Psoas muscle (tissue), 8 donors: ENCODE results near the gene TRAPPC2. TPM values are rescaled to one million over a fixed set of nuclear protein-coding genes. Genes with fewer than 3 reads are reported as not detected.

Source experiments
- ATAC-seq, 4 donors: fragments of 200-7000 bp; cut with Tn5 transposase; one replicate each; pipeline ENCODE4 v1.9.1; 2020; ENCODE audit warnings: moderate library complexity in 3 of 4, mild to moderate bottlenecking in 2 of 4
- DNase-seq, 2 donors: peaks; one replicate each; pipeline ENCODE4 v3.0.0-alpha.2; 2020
- H3K27ac ChIP-seq: fragments of 200-600 bp; one replicate; pipeline ENCODE4 v1.8.0; 2022
- H3K27me3 ChIP-seq, 3 donors: fragments of 200-600 bp in 1 of 3; one replicate each; pipeline versions ENCODE4 v1.6.1 to v1.8.0; 2013 to 2022; ENCODE audit warnings: low read length in 2 of 3, mild to moderate bottlenecking in 2 of 3, moderate library complexity in 1 of 3; ENCODE audit not compliant: insufficient read depth in 3 of 3
- H3K36me3 ChIP-seq, 2 donors: fragments of 200-600 bp in 1 of 2; one replicate each; pipeline versions ENCODE4 v1.6.1 to v1.8.0; 2013 to 2022; ENCODE audit warnings: low read depth in 1 of 2, mild to moderate bottlenecking in 1 of 2, moderate library complexity in 1 of 2; ENCODE audit not compliant: insufficient read depth in 1 of 2
- H3K4me1 ChIP-seq: fragments of 200-600 bp; one replicate; pipeline ENCODE4 v1.8.0; 2022
- H3K4me3 ChIP-seq: fragments of 200-600 bp; one replicate; pipeline ENCODE4 v1.8.0; 2022; ENCODE audit warnings: mild to moderate bottlenecking
- H3K9me3 ChIP-seq: fragments of 200-600 bp; one replicate; pipeline ENCODE4 v1.8.0; 2022
- WGBS, 3 donors: extraction: QIAGEN DNeasy Blood & Tissue Kit; methylation state at CpG; one replicate each; pipeline versions ENCODE4 v1.1.6 to v1.1.7; 2013; 5-methylcytosine and 5-hydroxymethylcytosine counted together
- intact Hi-C, 2 donors: fragments of 100-400 bp; cut with DNase I; formaldehyde crosslinking; loops; one replicate each; pipeline versions ENCODE4 v1.11.0 to v1.14.2; 2022
- polyA plus RNA-seq, 3 donors: library from polyadenylated mRNA; stranded (reverse); fragments of 200-250 nt; gene quantifications; one replicate each; pipeline ENCODE4 v1.2.3, GENCODE V29; 2013
- total RNA-seq, 4 donors: library from RNA; stranded (reverse); fragmentation: NEBNext Ultra II Directional in 2 of 4; extraction: Animal tissue kit (Norgen Biotek cat#: 25700) in 2 of 4; gene quantifications; one replicate each; pipeline versions ENCODE4 v1.2.1 to v1.2.4, GENCODE V29; 2021 to 2023
- TF ChIP-seq, protein P1 (sequence below): fragments of 200-600 bp; IDR thresholded peaks from one replicate; pipeline ENCODE4 v1.8.0; 2022; ENCODE audit warnings: antibody characterized with exemption
- donor health status: healthy with polysubstance abuse.
- donor health status: DM: no; HTN: no; CAD: no; lungs with moderate emphysema.
- donor health status: Bipolar disorder and iron deficiency.
- donor health status: healthy.
- donor health status: DM: yes; HTN: yes; CAD: no.
- donor health status: DM: no; HTN: no; CAD: no.
- donor health status: DM: no; HTN: no; CAD: no.
- donor health status: DM: yes; HTN: yes; CAD: no.

Gene TRAPPC2
- total and polyA plus RNA-seq, 7 donors: 2.1 to 6.3 (median 4.0) TPM

- no peak for DNase-seq
- TF ChIP-seq, protein P1, sequence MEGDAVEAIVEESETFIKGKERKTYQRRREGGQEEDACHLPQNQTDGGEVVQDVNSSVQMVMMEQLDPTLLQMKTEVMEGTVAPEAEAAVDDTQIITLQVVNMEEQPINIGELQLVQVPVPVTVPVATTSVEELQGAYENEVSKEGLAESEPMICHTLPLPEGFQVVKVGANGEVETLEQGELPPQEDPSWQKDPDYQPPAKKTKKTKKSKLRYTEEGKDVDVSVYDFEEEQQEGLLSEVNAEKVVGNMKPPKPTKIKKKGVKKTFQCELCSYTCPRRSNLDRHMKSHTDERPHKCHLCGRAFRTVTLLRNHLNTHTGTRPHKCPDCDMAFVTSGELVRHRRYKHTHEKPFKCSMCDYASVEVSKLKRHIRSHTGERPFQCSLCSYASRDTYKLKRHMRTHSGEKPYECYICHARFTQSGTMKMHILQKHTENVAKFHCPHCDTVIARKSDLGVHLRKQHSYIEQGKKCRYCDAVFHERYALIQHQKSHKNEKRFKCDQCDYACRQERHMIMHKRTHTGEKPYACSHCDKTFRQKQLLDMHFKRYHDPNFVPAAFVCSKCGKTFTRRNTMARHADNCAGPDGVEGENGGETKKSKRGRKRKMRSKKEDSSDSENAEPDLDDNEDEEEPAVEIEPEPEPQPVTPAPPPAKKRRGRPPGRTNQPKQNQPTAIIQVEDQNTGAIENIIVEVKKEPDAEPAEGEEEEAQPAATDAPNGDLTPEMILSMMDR: no peak
- no peak overlapping the region for H3K27ac ChIP-seq
- no peaks in the 10 kb centered on the region for H3K9me3 ChIP-seq
- H3K36me3 ChIP-seq: peaks cover 0 to 79% of the 10 kb centered on the region in 2 donors
- H3K4me3 ChIP-seq: no peak overlapping the region
- H3K27me3 ChIP-seq: no peaks in the 10 kb centered on the region
- no peaks in the 10 kb centered on the region for H3K4me1 ChIP-seq
- ATAC-seq: no peak
- intact Hi-C loops: no loop called here
- 83 to 91% (median 86%) methylated on average over 8 of the region's 8 CpGs for WGBS, 3 donors
These were observed 24.8 kb upstream of the TRAPPC2 start for GRCh38 chrX:13759152-13759718.

GRCh38 chrX:13756381-13756780, 22.0 kb upstream of the TRAPPC2 start:
- peaks cover 0 to 75% of the 10 kb centered on the region in 2 donors for H3K36me3 ChIP-seq
- H3K4me1 ChIP-seq: no peaks in the 10 kb centered on the region
- no peaks in the 10 kb centered on the region for H3K27me3 ChIP-seq
- intact Hi-C loops: no loop called here
- 91 to 97% (median 94%) methylated on average over 4 of the region's 4 CpGs for WGBS, 3 donors
- TF ChIP-seq, protein P1: no peak
- DNase-seq (no peak), ATAC-seq (no peak)
- H3K9me3 ChIP-seq: no peaks in the 10 kb centered on the region
- H3K4me3 ChIP-seq: no peak overlapping the region
- H3K27ac ChIP-seq: no peak overlapping the region

DNA sequence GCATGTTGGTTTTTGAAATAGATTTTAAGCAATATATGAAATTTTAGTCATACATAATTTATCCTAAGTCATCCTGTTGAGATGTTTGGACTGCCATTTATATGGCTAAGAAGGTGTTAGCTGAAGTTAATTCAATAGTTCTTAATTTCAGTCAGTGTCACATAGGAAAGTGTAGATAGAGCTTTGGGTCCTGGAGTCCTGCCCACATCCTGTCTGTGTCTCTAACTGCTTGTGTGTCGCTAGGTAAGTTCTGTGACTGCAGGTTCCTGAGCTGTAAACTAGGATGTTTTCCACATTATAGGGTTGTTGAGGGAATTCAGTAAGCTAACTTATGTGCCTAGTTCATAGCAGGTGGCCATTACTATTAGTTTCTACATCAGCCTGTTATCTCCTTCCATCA, 20.8 kb upstream of the TRAPPC2 start:
- Histone ChIP-seq H3K27ac (no peak overlapping the region), H3K4me1 (no peaks in the 10 kb centered on the region), H3K4me3 (no peak overlapping the region), H3K36me3 (peaks cover 0 to 67% of the 10 kb centered on the region in 2 donors), H3K27me3 (no peaks in the 10 kb centered on the region), H3K9me3 (no peaks in the 10 kb centered on the region)
- intact Hi-C loops: no loop called here
- 79 to 85% (median 84%) methylated on average over 1 of the region's 1 CpG for WGBS, 3 donors
- TF ChIP-seq, protein P1: no peak
- DNase-seq (no peak), ATAC-seq (no peak)

DNA sequence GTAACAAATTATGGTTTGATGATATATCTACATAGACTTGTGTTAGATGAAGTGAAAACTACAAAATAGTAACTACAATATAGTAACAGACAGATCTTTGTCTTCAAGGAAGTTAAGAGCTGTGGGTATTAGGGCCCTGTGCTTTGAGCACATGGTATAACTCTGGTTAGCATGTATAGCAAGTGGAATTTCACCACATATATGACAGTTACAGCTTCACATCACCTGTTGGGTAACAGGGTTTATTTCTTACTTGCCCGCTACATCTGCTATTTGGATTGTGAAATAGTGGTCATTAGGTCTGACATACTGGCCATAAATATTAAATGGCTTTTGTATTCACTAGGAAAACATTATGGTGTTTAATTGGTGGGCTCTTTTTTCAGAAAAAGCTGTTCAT, 20.3 kb upstream of the TRAPPC2 start:
- Histone ChIP-seq H3K36me3 (peaks cover 0 to 67% of the 10 kb centered on the region in 2 donors), H3K4me1 (no peaks in the 10 kb centered on the region), H3K27ac (no peak overlapping the region), H3K27me3 (no peaks in the 10 kb centered on the region), H3K4me3 (no peak overlapping the region), H3K9me3 (no peaks in the 10 kb centered on the region)
- 89 to 97% (median 92%) methylated on average over 1 of the region's 1 CpG for WGBS, 3 donors
- intact Hi-C loops: loop anchor here (5.0 kb wide), 2 partner anchors 97 to 278 kb away; no protein-coding TSS in a partner anchor
- TF ChIP-seq, protein P1: no peak
- DNase-seq: no peak
- ATAC-seq: no peak

GRCh38 chrX:13752646-13753045, 18.2 kb upstream of the TRAPPC2 start:
- intact Hi-C loops: loop anchor here (5.0 kb wide), 2 partner anchors 95 to 280 kb away; no protein-coding TSS in a partner anchor
- WGBS, 3 donors: 14 to 30% (median 22%) methylated on average over 3 of the region's 3 CpGs
- no peak for ATAC-seq
- TF ChIP-seq, protein P1: no peak
- H3K4me3 ChIP-seq: no peak overlapping the region
- H3K27ac ChIP-seq: no peak overlapping the region
- H3K4me1 ChIP-seq: no peaks in the 10 kb centered on the region
- H3K9me3 ChIP-seq: no peaks in the 10 kb centered on the region
- H3K36me3 ChIP-seq: peaks cover 0 to 55% of the 10 kb centered on the region in 2 donors
- DNase-seq: no peak
- H3K27me3 ChIP-seq: no peaks in the 10 kb centered on the region
